ENCODE data around the gene ACAP3.

Gene ACAP3

DNA sequence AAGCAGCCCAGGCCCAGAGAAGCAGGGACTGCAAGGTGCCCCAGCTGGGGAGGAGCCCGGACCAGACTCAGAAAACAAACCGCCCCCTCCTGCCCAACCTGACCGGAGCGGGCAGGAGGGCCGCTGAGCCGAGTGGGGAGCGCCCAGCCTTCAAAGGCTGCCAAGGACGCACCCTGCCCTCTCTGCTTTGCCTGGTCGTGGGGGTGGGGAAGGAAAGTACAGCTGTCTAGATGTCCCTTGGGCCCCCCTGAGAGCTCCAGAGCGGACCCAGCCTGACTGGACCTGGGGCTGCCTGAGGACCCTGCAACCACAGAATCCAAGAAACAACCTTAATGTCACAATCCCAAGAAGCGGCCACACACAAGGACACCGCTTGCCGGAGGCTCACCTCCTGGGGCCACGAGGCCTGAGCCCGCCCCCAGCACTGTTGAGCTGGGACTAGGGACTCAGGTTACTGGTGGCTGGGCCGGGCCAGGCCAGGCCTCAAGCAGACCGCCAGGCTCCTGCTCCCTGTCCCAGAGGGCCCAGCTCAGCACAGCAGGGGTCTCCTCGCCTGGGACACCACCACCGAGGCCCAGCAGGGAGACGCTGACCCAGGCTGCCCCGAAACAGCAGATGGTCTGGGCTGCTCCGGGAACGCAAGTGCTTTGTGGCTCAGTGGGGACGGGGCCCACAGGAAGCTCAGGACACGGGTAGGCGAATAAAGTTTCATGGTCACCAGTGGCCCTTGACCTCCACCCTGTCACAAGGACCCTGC lies 40.1 kb upstream of the ACAP3 start:
- H3K4me3 ChIP-seq (ENCODE audit: control insufficient read depth, low read depth, low read length): peak overlapping the region; percentile 75
- DNase-seq (ENCODE audit: low read depth): no peak
- TF ChIP-seq, protein P1, sequence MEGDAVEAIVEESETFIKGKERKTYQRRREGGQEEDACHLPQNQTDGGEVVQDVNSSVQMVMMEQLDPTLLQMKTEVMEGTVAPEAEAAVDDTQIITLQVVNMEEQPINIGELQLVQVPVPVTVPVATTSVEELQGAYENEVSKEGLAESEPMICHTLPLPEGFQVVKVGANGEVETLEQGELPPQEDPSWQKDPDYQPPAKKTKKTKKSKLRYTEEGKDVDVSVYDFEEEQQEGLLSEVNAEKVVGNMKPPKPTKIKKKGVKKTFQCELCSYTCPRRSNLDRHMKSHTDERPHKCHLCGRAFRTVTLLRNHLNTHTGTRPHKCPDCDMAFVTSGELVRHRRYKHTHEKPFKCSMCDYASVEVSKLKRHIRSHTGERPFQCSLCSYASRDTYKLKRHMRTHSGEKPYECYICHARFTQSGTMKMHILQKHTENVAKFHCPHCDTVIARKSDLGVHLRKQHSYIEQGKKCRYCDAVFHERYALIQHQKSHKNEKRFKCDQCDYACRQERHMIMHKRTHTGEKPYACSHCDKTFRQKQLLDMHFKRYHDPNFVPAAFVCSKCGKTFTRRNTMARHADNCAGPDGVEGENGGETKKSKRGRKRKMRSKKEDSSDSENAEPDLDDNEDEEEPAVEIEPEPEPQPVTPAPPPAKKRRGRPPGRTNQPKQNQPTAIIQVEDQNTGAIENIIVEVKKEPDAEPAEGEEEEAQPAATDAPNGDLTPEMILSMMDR (conservative IDR thresholded peaks at IDR 0.05; ENCODE audit: control insufficient read depth, insufficient read depth, low read depth, low read length): no peak

GRCh38 chr1:1347026-1347595 lies 39.4 kb upstream of the ACAP3 start:
- no peak for DNase-seq (ENCODE audit: low read depth)
- H3K4me3 ChIP-seq (ENCODE audit: control insufficient read depth, low read depth, low read length): peak overlapping the region; percentile 75
- TF ChIP-seq, protein P1 (conservative IDR thresholded peaks at IDR 0.05; ENCODE audit: control insufficient read depth, insufficient read depth, low read depth, low read length): no peak

GRCh38 chr1:1346501-1346890 lies 38.8 kb upstream of the ACAP3 start:
- DNase-seq (ENCODE audit: low read depth): no peak
- TF ChIP-seq, protein P1 (conservative IDR thresholded peaks at IDR 0.05; ENCODE audit: control insufficient read depth, insufficient read depth, low read depth, low read length): no peak
- H3K4me3 ChIP-seq (ENCODE audit: control insufficient read depth, low read depth, low read length): peak overlapping the region; percentile 1

DNA sequence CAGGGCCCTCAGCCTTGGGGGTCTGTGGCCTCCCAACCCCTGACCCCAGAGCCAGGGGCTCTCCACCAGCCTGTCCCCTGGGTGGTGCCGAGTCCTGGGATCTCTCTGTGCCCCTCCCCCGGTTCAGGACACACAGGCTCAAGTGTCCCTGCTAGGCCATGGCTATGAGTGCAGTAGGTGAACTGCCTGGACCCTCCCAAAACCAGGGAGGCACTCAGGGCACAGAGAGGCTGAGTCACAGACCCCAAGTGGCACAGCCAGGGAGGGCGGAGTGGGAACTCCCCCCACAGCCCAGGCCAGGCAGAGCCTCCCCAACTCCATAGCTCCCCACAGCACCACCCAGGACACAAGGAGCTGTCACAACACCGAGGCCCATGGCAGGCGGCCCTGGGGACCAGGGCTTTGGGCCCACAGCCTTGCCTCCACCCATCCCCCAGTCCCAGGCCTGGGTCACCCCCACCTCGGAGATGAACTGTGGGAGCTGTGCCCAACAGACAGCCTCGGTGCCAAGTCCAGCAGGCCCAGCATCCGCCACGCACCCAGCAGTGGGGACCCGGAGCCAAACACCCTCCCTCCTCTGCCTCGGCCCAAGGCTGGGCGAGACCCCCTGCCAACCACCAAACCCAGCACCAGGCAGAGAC lies 38.2 kb upstream of the ACAP3 start:
- TF ChIP-seq, protein P1 (conservative IDR thresholded peaks at IDR 0.05; ENCODE audit: control insufficient read depth, insufficient read depth, low read depth, low read length): no peak
- no peak for DNase-seq (ENCODE audit: low read depth)

GRCh38 chr1:1345384-1345783 lies 37.7 kb upstream of the ACAP3 start:
- TF ChIP-seq, protein P1 (conservative IDR thresholded peaks at IDR 0.05; ENCODE audit: control insufficient read depth, insufficient read depth, low read depth, low read length): no peak
- no peak for DNase-seq (ENCODE audit: low read depth)
- H3K4me3 ChIP-seq (ENCODE audit: control insufficient read depth, low read depth, low read length): peak overlapping the region; percentile 2

More for the DNA sequence above, 38.2 kb upstream of the ACAP3 start:
- H3K4me3 ChIP-seq (ENCODE audit: control insufficient read depth, low read depth, low read length): peak overlapping the region; percentile 1

- TF ChIP-seq, protein P1 (conservative IDR thresholded peaks at IDR 0.05; ENCODE audit: control insufficient read depth, insufficient read depth, low read depth, low read length): peak; percentile 37
- DNase-seq (ENCODE audit: low read depth): peak; percentile 90
- H3K4me3 ChIP-seq (ENCODE audit: control insufficient read depth, low read depth, low read length): no peak overlapping the region
These were observed 37.1 kb upstream of the ACAP3 start for GRCh38 chr1:1344655-1345361.
